Kidney epithelial cell (primary cell): ENCODE data around the gene SLC30A5. TPM values are rescaled to one million over a fixed set of nuclear protein-coding genes. Genes with fewer than 3 reads are reported as not detected.
"Not testable (repeated sequence)": the region's sequence is repeated elsewhere in the genome, so short reads cannot be mapped to it uniquely, and the experiment has no call there.

Experiments
- DNase-seq: peaks from one replicate; pipeline ENCODE4 v3.0.0-alpha.2; 2010; ENCODE audit warnings: low read depth
- H3K27me3 ChIP-seq: 2 replicates; pipeline ENCODE4 v1.6.0; 2011; ENCODE audit warnings: low read length; ENCODE audit not compliant: control insufficient read depth, insufficient read depth
- H3K36me3 ChIP-seq: 2 replicates; pipeline ENCODE4 v1.5.1; 2011; ENCODE audit warnings: low read length; ENCODE audit not compliant: control insufficient read depth, insufficient read depth
- H3K4me3 ChIP-seq: 2 replicates; pipeline ENCODE4 v1.5.1; 2011; ENCODE audit warnings: low read depth, mild to moderate bottlenecking, control low read depth, low read length
- total RNA-seq: library from RNA; depleted of rRNA; stranded (reverse); fragments of >200 nt; gene quantifications from 2 replicates; pipeline ENCODE4 v1.2.3, GENCODE V29; 2015
- TF ChIP-seq, protein P1 (sequence below): IDR thresholded peaks from 2 replicates; pipeline ENCODE4 v1.5.1; 2011; ENCODE audit warnings: mild to moderate bottlenecking, moderate library complexity, low read length, control low read depth, inconsistent platforms; ENCODE audit not compliant: insufficient read depth, poor library complexity, severe bottlenecking

SLC30A5 gene
- total RNA-seq, 1 donor from 2014 or later = 45.0 TPM

DNA sequence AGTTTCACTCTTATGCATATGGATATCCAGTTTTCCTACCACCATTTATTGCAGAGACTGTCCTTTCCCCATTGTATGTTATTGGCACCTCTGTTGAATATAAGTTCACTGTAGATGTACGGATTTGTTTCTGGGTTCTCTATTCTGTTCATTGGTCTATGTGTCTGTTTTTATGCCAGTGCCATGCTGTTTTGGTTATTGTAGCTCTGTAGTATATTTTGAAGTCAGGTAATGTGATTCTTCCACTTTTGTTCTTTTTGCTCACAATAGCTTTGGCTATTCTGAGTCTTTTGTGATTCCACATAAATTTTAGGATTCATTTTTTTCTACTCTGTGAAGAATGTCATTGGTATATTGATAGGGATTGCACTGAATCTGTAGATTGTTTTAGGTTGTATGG, 47.0 kb downstream of the SLC30A5 start:
- TF ChIP-seq, protein P1, sequence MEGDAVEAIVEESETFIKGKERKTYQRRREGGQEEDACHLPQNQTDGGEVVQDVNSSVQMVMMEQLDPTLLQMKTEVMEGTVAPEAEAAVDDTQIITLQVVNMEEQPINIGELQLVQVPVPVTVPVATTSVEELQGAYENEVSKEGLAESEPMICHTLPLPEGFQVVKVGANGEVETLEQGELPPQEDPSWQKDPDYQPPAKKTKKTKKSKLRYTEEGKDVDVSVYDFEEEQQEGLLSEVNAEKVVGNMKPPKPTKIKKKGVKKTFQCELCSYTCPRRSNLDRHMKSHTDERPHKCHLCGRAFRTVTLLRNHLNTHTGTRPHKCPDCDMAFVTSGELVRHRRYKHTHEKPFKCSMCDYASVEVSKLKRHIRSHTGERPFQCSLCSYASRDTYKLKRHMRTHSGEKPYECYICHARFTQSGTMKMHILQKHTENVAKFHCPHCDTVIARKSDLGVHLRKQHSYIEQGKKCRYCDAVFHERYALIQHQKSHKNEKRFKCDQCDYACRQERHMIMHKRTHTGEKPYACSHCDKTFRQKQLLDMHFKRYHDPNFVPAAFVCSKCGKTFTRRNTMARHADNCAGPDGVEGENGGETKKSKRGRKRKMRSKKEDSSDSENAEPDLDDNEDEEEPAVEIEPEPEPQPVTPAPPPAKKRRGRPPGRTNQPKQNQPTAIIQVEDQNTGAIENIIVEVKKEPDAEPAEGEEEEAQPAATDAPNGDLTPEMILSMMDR = no peak
- no peaks in the 10 kb centered on the region for H3K36me3 ChIP-seq
- no peak overlapping the region for H3K4me3 ChIP-seq
- H3K27me3 ChIP-seq = no peaks in the 10 kb centered on the region
- no peak for DNase-seq

DNA sequence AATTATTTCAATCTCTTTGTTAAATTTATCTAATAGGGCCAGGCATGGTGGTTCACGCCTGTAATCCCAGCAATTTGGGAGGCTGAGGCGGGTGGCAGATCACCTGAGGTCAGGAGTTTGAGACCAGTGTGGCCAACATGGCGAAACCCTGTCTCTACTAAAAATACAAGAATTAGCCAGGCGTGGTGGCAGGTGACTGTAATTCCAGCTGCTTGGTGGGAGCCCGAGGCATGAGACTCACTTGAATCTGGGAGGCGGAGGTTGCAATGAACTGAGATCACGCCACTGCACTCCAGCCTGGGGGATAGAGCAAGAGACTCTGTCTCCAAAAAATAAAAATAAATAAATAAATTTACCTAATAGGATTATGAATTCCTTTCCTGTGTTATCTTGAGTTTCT, 54.8 kb downstream of the SLC30A5 start:
- H3K4me3 ChIP-seq, DNase-seq, H3K27me3 ChIP-seq, H3K36me3 ChIP-seq: not testable (repeated sequence)

DNA sequence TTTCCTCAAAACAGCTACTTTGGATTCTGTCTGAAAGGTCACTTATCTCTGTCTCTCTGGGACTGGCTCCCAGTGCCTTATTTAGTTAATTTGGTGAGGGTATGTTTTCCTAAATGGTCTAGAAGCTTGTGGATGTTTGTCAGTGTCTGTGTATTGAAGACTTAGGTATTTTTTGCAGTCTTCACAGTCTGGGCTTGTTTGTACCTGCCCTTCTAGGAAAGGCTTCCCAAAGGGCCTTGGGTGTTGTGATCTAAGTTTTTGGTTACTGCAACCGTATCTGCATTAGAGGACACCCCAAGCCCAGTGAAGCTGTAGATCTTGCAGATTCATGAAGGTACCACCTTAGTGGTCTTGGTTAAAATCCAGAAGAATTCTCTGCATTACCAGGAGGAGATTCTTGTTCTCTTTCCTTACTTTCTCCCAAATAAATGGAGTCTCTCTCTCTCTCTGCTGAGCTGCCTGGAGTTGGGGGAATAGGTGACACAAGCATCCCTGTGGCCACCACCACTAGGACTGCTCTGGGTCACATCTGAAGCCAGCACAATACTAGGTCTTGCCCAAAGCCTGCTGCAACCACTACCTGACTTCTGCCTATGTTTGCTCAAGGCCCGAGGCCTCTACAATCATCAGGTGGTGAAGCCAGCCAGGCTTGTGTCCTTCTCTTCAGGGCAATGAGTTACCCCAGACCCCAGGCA, 55.3 kb downstream of the SLC30A5 start:
- TF ChIP-seq, protein P1 = no peak
- DNase-seq = no peak
- H3K4me3 ChIP-seq = no peak overlapping the region
- no peaks in the 10 kb centered on the region for H3K36me3 ChIP-seq
- H3K27me3 ChIP-seq = no peaks in the 10 kb centered on the region

DNA sequence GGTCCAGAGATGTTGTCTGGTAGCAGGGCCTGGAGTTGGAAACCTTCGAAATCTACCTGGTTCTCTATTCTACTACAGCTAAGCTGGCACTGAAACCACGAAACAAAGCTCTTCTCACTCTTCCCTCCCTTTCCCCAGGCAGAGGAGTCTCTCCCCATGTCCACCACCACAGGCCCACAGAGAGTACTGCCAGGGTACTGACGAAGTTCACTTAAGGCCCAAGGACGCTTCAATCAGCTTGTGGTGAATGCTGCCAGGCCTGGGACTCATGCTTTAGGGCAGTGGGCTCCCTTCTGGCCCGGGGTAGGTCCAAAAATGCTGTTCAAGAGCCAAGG, 55.8 kb downstream of the SLC30A5 start:
- DNase-seq = no peak
- no peaks in the 10 kb centered on the region for H3K36me3 ChIP-seq
- TF ChIP-seq, protein P1 = no peak

DNA sequence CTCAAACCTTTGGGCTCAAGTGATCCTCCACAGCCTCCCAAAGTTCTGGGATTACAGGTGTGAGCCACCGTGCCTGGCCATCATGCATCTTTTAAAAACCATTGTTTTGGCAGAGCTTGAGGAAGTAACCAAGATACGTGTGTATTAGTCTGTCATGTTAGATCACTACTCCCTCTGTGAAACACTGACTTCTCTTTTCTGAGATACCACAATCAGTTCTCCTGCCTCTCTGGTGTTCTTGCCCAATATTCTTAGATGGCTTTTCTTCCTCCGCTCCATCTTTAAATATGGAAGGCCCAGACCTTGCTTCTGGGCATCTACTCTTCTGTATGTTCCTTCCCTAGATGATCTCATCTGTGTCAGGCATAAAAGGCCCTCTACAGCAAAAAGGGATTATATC, 58.9 kb downstream of the SLC30A5 start:
- TF ChIP-seq, protein P1 = no peak
- H3K4me3 ChIP-seq = no peak overlapping the region
- H3K27me3 ChIP-seq = no peaks in the 10 kb centered on the region
- DNase-seq = no peak
- no peaks in the 10 kb centered on the region for H3K36me3 ChIP-seq

More for the DNA sequence above, 55.8 kb downstream of the SLC30A5 start:
- H3K4me3 ChIP-seq = no peak overlapping the region
- no peaks in the 10 kb centered on the region for H3K27me3 ChIP-seq

DNA sequence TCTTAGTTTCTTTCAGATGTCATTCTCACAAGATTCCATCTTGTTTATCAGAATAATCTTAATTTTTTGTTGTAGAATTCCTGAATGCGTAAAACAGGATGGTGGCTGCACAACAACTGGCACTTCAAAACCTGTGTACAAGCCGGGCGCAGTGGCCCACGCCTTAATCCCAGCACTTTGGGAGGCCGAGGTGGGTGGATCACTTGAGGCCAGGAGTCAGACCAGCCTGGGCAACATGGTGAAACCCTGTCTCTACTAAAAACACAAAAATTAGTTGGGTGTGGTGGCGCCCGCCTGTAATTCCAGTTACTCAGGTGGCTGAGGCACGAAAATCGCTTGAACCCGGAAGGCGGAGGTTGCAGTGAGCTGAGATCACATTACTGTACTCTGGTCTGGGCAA, 62.6 kb downstream of the SLC30A5 start:
- H3K4me3 ChIP-seq = no peak overlapping the region
- TF ChIP-seq, protein P1 = no peak
- DNase-seq = no peak
- H3K27me3 ChIP-seq = no peaks in the 10 kb centered on the region
- no peaks in the 10 kb centered on the region for H3K36me3 ChIP-seq
